Measurements from ENCODE around the gene MAN2A1. TPM values are rescaled to one million over a fixed set of nuclear protein-coding genes. Genes with fewer than 3 reads are reported as not detected.

Gene MAN2A1
- total RNA-seq, 1 donor from 2014 or later, result 33.9 TPM

DNA sequence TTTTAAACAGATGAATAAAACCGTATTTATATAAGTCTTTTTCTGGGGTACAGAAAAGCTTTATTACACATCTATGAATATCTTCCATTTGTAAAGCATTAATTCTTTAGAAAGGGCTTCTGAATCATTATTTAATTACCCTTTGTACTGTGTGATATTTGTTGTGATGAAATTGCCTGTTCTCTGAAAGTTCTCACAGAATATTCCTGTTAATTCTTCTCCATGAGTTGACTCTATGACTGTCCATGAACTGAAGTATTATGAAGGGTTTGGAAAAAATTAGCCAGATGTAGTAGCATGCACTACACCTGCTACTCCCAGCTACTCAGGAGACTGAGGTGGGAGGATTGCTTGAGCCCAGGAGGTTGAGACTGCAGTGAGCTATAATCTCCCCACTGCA is 127.0 kb downstream of the MAN2A1 start:
- Histone ChIP-seq H3K4me1 (no peaks in the 10 kb centered on the region), H3K27me3 (no peaks in the 10 kb centered on the region), H3K4me3 (no peak overlapping the region), H3K27ac (no peak overlapping the region), H3K9me3 (no peaks in the 10 kb centered on the region), H3K36me3 (peaks cover 0 to 11% of the 10 kb centered on the region in 2 donors)
- DNase-seq (ENCODE audit: extremely low spot score in 2 of 2), result no peak
- TF ChIP-seq POLR2A (IDR thresholded peaks at IDR 0.05), result no peak
- TF ChIP-seq, protein P1, sequence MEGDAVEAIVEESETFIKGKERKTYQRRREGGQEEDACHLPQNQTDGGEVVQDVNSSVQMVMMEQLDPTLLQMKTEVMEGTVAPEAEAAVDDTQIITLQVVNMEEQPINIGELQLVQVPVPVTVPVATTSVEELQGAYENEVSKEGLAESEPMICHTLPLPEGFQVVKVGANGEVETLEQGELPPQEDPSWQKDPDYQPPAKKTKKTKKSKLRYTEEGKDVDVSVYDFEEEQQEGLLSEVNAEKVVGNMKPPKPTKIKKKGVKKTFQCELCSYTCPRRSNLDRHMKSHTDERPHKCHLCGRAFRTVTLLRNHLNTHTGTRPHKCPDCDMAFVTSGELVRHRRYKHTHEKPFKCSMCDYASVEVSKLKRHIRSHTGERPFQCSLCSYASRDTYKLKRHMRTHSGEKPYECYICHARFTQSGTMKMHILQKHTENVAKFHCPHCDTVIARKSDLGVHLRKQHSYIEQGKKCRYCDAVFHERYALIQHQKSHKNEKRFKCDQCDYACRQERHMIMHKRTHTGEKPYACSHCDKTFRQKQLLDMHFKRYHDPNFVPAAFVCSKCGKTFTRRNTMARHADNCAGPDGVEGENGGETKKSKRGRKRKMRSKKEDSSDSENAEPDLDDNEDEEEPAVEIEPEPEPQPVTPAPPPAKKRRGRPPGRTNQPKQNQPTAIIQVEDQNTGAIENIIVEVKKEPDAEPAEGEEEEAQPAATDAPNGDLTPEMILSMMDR (IDR thresholded peaks at IDR 0.05), result no peak
- TF ChIP-seq POLR2AphosphoS5 (IDR thresholded peaks at IDR 0.05; ENCODE audit: insufficient read depth in 1 of 2, low read depth in 1 of 2), result no peak
- intact Hi-C loops (cut with DNase I), result no loop called here

DNA sequence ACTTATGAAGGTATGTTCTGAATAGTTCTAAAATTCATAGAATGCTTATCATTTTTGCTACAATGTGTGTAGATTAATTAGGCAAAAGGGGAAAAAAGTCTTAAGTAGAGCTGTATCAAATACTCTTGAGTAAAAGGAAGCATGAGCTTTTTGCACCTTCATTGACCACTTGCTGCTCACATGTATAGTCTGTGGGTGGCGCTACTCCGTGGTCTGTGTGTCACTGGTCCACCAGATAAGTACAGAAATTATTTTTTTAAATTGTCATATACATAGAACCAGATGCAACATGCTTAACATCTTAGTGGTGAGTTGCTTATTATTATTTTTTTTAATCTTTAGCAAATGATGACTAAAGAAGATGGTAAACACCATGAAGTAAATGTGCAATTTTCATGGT is 130.2 kb downstream of the MAN2A1 start:
- Histone ChIP-seq H3K4me1 (no peaks in the 10 kb centered on the region), H3K9me3 (no peaks in the 10 kb centered on the region), H3K27ac (no peak overlapping the region), H3K36me3 (peaks cover 0 to 4% of the 10 kb centered on the region in 2 donors), H3K4me3 (no peak overlapping the region), H3K27me3 (no peaks in the 10 kb centered on the region)
- TF ChIP-seq POLR2A (IDR thresholded peaks at IDR 0.05), result no peak
- no peak for TF ChIP-seq POLR2AphosphoS5 (IDR thresholded peaks at IDR 0.05; ENCODE audit: insufficient read depth in 1 of 2, low read depth in 1 of 2)
- TF ChIP-seq, protein P1 (IDR thresholded peaks at IDR 0.05), result no peak
- intact Hi-C loops (cut with DNase I), result no loop called here
- no peak for DNase-seq (ENCODE audit: extremely low spot score in 2 of 2)

DNA sequence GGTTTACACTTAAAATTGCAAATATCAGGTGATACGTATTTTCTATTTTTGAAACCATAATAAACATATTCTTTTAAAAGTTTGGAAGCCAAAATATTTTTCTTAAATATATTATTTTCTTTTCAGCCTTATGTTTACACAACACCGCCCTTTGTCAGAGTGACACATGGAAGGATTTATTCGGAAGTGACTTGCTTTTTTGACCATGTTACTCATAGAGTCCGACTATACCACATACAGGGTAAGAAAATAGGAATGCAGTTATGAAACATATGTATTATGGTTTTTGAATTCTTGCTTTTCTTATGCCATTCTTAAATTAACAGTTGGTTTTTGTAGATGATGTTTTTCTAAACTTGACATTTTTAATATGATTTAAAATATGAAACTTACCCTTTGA is 133.9 kb downstream of the MAN2A1 start:
- intact Hi-C loops (cut with DNase I), result no loop called here
- Histone ChIP-seq H3K36me3 (peaks cover 0 to 4% of the 10 kb centered on the region in 2 donors), H3K27me3 (no peaks in the 10 kb centered on the region), H3K9me3 (no peaks in the 10 kb centered on the region), H3K4me1 (no peaks in the 10 kb centered on the region), H3K4me3 (no peak overlapping the region), H3K27ac (no peak overlapping the region)
- TF ChIP-seq POLR2AphosphoS5 (IDR thresholded peaks at IDR 0.05; ENCODE audit: insufficient read depth in 1 of 2, low read depth in 1 of 2) (no peak), POLR2A (IDR thresholded peaks at IDR 0.05) (no peak)
- TF ChIP-seq, protein P1 (IDR thresholded peaks at IDR 0.05), result no peak
- no peak for DNase-seq (ENCODE audit: extremely low spot score in 2 of 2)

DNA sequence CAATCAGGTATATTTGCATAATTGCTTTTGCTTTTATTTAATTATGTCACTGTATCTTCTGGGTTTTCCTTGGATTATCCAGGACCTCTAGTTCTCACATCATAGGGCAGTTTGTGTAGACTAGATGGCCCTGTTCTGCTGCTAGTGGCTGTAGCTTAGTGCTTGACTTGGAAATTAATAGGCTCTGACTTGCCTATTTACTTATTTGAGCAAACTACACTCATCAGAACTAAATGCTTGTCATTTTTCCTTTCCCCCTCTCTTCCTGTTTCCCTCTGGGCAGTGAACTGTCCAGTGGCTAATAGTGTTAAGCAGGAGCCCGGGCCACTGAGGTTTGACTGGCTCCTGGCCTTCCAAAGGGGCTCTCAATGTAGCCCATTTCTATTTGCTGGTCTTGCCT is 135.7 kb downstream of the MAN2A1 start:
- no peaks in the 10 kb centered on the region for H3K9me3 ChIP-seq
- H3K27ac ChIP-seq, result no peak overlapping the region
- H3K36me3 ChIP-seq, result peaks cover 0 to 2% of the 10 kb centered on the region in 2 donors
- H3K4me3 ChIP-seq, result no peak overlapping the region
- no peaks in the 10 kb centered on the region for H3K4me1 ChIP-seq
- intact Hi-C loops (cut with DNase I), result no loop called here
- no peak for TF ChIP-seq POLR2A (IDR thresholded peaks at IDR 0.05)
- TF ChIP-seq, protein P1 (IDR thresholded peaks at IDR 0.05), result no peak
- no peak for TF ChIP-seq POLR2AphosphoS5 (IDR thresholded peaks at IDR 0.05; ENCODE audit: insufficient read depth in 1 of 2, low read depth in 1 of 2)
- no peak for DNase-seq (ENCODE audit: extremely low spot score in 2 of 2)
- H3K27me3 ChIP-seq, result no peaks in the 10 kb centered on the region

DNA sequence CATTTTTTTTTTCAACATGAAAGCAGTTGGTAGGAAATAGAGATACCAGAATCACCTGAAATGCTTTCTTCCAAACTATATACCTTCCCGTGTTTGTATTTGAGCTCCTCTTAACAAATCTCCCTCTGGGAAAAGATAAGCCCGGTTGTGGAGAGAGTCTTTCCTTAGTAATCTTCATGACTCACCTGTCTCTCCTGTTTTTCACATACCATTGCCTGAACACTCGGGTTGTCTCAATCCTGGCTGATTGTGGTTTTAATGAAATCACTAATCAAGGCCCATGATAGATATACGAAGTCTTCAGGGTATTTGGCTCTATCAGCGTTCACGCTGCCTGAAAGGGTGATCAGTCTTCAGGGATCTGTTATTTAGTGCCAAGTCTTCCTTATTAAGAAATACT is 136.7 kb downstream of the MAN2A1 start:
- Histone ChIP-seq H3K4me3 (no peak overlapping the region), H3K27ac (no peak overlapping the region), H3K27me3 (no peaks in the 10 kb centered on the region), H3K9me3 (no peaks in the 10 kb centered on the region), H3K36me3 (no peaks in the 10 kb centered on the region), H3K4me1 (no peaks in the 10 kb centered on the region)
- no peak for DNase-seq (ENCODE audit: extremely low spot score in 2 of 2)
- intact Hi-C loops (cut with DNase I), result no loop called here
- TF ChIP-seq POLR2AphosphoS5 (IDR thresholded peaks at IDR 0.05; ENCODE audit: insufficient read depth in 1 of 2, low read depth in 1 of 2) (no peak), POLR2A (IDR thresholded peaks at IDR 0.05) (no peak)
- TF ChIP-seq, protein P1 (IDR thresholded peaks at IDR 0.05), result no peak
